ENCODE data around the gene NPSR1.

NPSR1 gene

DNA sequence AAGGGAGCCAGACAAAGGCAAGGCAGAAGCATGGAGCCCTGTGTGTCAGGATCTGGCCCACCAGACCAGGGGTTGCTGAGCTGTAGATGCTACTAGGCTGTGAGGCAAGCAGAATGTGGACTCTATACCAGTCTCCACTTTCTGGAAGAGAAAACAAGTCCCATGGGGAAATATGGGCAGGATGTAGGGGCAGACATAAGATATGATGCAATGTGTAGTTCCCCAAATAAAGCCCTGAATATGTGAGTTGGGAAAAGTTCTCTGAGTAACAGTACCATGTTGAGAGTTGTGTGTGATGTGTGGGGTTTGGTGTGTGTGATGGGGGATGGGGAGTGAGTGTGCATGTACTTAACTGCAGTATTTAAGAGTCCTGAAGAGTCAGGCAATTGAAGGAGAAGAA is 62.3 kb downstream of the NPSR1 start:
- no peak for DNase-seq (ENCODE audit: low read depth)

DNA sequence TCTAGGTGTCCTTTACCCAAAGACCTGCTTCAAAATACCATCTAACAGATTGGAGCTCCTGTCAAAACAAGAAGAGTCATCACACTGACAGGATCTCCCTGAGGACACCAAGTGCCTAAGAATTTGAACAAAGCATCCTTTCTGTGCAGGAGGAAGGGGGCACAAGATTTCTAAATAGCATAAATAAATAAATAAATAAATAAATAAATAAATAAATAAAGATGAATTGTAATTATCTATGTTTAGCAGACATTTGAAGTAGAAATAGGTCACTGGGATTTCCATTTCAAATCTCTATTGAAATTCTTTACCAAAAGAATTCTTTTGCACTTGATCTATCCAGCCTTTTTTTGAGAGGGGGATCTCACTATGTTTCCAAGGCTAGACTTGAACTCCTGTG is 65.3 kb downstream of the NPSR1 start:
- DNase-seq (ENCODE audit: low read depth): no peak

DNA sequence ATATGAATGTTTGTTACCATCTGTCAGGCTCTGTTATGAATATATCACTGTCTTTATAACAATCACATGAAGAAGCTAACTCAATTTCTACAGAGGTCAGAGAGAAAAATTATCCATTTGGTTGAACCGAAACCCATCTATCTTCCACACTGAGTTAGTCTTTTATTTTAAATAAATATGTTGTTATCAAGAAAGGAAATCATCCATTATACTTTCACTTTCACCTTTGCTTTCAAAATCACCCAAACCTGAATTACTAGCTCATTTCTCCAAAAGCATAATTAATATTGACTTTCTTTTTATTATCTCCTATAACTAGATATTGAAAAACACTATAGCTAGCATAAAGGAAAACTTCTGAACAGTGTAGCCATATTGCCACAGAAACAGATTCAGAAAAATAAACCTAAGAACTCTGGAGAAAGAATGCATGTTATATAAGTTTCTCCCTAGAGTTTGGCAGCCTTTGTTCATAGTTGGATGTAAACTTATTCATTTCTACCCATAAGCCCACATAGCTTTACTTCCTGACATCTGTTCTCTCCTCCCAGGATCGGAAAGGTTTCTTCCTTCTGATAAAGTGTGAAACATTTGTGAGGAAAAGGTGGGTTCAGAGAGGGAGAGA is 66.0 kb downstream of the NPSR1 start:
- no peak for DNase-seq (ENCODE audit: low read depth)

DNA sequence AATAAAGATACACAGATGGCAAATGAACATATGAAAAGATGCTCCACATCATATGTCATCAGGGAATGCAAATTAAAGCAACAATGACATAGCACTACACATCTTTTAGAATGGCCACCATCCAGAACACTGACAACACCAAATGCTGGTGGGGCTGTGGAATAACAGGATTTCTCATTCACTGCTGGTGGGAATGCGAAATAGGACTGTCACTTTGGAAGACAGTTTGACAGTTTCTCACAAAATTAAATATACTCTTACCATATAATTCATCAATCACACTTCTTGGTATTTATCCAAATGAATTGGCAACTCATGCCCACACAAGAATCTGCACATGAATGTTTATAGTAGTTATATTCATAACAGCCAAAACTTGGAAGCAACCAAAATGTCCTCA is 68.2 kb downstream of the NPSR1 start:
- no peak for DNase-seq (ENCODE audit: low read depth)

DNA sequence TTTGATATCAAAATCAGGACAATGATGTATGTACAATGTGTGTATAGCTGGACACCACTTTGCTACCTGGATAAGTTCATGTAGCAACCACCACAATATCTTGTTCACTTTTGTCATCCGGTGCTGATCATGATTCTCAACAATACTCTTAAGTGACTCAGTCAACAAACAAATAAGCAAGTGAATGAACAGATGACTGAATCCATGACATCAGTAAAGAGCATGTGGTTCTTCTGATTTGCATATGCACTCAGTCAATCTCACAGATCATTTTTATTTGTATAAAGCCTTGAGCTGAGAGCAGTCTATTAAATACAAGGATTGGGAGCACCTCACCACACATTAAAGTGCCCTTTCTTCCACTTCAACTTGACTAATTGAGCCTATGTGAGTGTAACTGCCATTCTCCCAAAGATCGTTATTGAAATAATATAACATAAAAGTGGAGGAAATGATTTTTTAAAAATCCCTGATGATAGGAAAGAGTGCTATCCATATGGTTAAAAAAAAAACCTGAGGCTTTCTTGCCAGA is 69.5 kb downstream of the NPSR1 start:
- DNase-seq (ENCODE audit: low read depth): no peak

DNA sequence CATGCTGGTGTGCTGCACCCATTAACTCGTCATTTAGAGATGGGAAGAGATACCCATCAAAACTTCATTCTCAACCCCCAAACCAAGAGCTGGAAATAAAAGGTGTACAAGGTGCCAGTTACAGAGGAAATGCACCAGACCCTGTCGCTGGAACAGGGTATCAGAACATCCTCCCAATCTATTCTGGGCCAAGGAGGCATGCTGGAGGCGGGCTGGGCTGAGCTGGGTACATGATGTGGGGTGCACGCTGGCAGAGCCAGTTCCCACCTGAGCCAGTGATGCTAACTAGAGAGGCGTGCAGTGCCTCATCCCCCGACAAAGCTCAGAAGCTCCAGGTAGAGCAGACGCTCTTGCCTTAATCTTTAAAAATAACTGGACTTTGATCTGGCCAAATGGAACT is 70.1 kb downstream of the NPSR1 start:
- DNase-seq (ENCODE audit: low read depth): no peak

DNA sequence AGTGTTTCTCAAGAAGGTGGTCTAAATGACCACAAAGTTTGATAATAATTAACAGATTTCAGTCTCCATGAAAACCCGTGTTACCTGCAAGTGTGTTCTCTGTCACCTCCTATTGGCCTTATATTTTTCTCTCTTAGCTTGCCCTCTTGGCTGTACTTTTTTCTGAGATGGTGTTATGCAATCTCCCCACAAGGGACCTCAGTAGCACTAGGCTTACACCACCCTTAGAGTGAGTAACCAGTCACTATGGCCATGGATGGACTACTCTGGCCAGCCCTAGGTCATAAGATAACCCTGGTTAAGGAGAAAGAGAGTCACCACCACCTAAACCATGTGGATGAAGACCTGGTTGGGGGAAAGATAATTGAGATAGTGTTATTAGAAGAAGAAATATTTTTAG is 76.8 kb downstream of the NPSR1 start:
- no peak for DNase-seq (ENCODE audit: low read depth)

DNA sequence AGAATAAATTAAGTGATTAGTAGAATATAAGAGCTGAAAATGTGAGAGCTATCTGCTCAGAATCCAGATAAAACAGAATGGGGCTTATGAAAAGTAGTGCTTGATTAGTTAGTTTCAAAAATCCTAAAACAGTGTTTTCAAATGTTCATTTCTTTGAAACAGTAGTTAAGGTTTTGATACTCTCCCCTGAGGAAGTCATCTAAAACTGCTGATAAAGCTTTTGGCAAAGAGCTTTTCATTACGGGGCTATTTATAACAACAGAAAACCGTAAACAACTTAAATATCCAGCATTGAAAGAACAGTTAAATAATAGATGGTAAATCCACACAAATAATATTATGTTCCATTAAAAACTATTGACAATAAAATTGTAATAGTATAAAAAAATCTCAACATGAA is 77.5 kb downstream of the NPSR1 start:
- no peak for DNase-seq (ENCODE audit: low read depth)

DNA sequence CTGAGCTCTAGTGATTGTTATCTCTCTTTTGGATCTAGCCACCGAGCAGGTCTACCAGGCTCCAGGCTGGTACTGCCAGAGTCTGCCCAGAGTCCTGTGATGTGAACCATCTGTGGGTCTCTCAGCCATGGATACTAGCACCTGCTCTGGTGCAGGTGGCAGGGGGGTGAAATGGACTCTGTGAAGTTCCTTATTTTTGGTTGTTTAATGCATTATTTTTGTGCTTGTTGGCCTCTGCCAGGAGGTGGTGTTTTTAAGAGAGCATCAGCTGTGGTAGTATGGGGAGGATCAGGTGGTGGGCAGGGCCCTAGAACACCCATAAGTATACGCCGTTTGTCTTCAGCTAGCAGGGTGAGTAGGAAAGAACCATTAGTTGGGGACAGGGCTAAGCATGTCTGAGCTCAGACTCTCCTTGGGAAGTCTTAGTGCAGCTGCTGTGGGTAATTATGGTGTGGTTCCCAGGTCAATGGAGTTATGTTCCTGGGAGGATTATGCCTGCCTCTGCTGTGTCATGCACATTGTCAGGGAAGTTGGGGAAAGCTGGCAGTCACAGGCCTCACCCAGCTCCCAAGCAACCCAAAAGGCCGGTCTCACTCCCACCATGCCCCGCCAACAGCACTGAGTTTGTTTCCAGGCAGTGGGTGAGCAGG is 81.8 kb downstream of the NPSR1 start:
- no peak for DNase-seq (ENCODE audit: low read depth)

DNA sequence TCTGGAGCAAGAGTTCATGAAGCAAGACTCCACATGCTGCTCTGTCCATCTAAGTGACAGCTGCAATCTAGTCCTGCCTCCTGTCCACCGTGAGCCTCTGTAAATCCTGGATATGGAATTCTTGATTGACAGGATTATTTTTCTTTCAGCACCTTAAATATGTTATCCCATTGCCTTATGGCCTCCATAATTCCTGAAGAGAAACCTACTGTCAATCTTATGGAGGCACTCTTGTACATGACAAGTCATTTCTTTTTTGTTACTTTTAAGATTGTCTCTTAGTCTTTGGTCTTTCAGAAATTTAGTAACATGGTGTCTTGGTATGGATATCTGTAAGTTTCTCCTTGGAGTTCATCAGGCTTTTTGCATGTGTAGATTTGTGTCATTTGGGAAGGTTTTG is 82.8 kb downstream of the NPSR1 start:
- DNase-seq (ENCODE audit: low read depth): no peak

DNA sequence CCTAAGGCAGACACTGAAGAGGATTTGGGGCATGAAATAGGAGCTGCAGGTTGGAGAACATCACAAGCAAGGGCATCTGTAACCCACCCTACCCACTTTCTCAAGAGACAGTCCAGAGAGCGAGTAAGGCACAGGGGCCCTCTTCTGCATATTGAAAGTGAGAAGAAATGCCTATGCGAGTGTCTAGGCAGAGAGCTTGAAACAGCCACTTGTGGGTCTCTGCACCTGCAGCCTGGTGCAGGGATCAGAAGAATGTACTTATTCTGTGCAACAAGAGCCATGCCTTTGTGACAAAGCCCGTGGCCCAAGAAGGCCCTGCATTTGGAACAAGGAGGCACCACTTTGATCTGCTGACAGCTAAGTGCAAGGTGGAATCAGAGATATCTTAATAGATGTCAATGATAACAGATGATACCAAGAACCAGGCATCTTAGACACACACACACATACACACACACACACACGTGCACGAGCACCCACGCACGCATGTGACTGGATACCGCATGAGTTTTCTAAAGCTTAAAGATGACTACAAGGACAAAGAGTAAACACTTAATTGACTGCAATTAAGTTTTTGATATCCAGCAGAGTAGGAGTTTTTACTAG is 89.3 kb downstream of the NPSR1 start:
- no peak for DNase-seq (ENCODE audit: low read depth)

DNA sequence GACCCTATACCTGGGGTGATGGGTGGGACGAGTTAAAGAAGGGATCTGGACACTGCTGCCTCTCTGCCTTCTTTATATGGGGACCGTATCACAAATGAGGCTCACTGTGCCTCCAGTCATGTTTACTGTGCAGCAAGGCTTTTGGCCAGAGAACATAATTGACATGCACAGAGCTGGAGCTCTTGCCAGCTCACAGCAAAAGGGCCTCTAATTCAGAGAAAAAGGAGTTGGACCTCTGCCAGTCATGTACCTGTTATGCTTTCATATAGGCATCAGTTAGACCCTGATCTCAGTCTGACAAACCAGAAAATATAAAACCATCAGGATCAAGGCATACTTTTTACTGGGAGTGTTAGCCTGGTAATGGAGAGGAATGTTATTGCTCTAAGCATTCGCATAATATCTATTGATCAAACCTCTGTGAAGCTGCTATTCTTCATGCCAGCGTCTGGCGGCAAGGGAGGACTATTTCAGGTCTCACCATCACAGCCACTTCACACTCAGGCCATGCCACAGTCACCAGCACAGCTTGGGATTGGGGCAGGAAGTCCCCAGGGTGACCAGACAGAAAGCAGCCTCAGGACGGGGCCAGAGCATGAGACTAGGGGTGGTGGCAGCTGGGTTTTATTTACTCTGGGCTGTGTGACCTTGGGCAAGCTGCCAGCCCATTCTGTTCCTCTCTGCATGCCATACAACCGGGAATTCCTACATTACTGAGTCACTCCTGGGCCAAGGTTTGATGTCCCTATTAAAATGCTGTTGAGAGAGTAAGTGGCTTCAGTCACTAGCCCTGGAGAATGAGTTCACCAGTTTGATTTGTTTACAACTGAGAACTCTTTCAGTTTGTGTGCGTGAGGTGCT is 90.1 kb downstream of the NPSR1 start:
- DNase-seq (ENCODE audit: low read depth): peak; percentile 6

DNA sequence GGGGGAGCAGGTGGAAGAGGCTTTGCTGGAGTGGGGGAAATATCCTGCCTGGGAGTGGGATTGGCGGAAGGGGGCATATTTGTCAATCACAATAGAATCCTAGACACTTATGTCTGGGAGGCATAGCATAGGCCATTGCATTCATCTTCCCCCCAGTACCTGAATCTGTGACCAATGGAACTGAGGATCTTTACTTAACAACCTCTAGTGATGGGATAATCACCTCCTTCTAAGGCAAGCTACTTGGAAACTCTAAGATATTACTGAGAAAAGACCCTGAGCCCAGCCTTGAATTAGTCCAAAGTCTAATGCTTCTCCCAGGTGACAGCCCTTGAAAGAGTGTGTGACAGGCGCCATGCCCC is 90.7 kb downstream of the NPSR1 start:
- DNase-seq (ENCODE audit: low read depth): no peak

DNA sequence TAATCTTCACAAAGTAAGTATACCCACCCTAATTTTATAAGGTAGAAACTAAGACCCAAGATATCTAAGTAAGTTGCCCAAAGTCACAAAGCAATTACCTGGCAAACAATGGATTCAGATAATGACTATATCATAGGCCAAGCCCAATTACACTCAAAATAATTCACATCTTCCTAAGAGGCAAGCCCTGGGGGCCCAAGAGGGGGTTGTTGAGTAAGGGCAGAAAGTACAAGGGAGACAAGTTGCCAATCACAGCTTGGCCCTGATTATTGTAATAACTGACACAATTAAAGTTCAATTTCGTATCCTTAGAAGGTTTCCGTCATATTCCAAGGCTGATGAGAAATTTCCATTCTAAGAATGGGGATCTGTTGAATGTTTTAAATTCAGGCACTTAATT is 91.4 kb downstream of the NPSR1 start:
- no peak for DNase-seq (ENCODE audit: low read depth)

DNA sequence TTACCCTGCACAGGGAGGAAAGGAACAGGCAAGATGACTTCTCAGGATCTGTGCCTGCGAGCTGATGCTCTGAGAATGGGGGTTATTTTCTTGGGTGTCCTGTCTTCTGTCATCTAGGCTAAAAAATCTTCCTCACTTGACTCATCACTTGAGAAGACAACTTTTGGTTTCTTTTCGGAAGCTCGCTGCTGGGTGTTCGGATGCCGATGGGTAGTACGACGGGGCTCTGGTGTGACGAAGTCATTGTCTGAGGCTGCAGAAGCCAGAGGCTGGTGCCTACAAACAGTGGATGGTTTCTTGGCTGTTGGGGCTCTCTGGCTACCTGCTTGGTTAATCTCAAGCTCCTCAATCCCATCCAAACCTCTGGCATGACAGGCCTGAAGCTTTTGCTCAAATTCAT is 92.2 kb downstream of the NPSR1 start:
- DNase-seq (ENCODE audit: low read depth): no peak

DNA sequence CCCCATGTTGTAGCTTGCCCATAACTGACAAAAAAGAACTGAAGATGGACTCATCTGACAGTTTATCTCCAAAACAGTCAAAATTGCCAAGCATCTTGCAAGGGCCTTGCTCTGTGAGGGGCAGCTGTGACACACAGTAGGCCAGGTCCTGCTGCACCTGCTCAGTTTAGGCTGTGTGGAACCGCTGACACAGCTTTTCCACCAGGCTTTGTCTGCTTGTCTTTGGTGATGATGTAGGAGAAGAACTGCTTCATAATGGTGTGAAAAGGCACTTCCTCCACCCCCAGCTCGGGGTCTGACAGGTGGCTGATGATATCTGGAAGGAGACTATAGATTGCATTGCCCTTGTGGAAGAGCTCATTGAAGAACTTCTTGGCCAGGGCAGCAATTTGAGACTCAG is 92.6 kb downstream of the NPSR1 start:
- no peak for DNase-seq (ENCODE audit: low read depth)

DNA sequence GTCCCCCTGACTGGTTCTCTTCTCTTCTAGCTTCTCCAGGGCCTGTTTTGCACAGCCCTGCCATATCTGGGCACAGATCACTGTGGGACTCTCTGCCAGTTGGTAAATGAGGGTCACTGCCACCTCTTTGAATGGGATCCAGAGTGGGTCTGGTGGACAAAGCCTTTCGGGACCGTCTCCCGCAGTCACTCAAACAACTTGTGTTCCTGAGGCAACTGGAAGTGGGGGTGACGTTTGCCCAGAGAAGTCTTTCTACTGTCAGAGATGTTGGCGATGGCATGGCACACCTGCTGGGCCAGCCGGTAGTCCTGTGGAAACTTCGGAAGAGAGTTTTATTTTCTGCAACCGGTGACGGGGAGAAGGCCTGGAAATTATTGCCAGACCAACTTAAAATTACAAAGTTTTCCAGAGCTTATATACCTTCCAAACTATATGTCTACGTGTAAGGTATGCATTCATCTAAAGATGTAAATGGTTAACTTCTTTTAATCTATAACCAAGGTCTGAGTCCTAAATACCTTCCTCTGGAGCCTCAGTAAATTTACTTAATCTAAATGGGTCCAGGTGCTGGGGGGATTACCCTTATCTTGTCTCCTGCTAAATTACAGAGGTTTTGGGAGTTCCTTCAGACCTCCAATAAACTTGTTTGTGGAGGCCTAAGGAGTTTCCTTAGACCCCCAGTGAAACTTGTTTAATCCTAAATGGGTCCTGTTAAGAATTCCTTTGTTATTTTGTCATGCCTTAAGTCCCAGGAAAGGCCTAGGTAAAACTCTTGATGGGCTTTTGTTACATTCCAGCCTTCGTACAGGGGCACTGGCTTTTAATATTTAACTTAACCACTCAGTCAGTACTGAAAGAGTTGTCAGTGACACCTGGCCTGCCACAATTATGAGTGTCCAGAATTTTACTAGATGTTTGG is 94.0 kb downstream of the NPSR1 start:
- DNase-seq (ENCODE audit: low read depth): no peak

DNA sequence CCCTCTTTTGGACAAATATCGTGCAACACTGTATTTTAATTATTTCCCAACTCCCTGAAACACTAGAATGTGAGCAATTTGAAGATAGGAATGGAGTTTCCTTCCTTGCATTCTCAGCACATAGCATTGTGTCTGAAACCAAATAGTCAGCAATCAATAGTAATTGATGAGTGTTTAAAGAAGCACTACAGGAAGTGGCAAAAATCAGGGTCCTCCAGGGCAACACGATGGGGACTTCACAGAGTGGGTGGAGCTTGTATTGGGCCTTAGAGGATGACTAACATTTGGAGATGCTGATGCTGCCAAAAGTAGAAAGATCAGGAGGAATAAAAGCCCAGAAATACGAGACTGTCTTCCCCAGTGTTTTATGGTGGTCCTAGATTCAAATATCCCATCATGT is 94.9 kb downstream of the NPSR1 start:
- DNase-seq (ENCODE audit: low read depth): no peak

DNA sequence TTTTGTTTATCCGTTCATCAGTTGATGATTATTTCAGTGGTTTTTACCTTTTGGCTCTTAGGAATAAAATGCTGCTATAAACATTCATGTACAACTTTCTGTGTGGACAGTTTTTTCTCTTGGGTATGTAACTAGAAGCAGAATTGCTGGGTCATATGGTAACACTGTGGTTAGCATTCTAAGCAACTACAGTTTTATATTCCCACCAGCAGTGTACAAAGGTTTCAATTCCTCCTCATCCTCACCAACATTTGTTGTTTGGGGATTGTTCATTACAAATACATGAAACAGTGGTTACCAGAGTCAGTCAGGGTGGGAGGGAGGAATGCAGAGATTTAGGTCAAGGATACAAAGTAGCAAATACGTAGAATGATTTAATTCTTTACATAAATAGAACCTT is 97.0 kb downstream of the NPSR1 start:
- no peak for DNase-seq (ENCODE audit: low read depth)

DNA sequence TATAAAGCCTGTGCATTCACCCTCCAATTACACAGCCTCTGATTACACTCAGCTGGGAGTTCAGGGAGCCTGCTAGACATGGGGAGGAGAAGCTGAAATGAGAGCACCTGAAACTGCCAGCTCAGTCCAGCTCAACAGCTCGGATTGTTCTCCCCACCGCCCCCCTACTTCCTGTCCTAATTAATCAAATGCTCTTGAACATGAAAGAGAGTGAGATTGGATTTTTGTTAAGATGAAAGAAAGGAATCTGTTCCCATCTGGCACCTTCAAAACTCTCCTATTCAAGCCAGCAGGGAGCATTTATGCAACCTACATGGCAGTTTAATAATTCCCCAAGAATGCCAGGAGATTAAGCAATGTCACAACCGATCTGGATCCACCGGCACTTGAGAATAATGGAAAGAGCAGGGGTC is 98.0 kb downstream of the NPSR1 start:
- no peak for DNase-seq (ENCODE audit: low read depth)

DNA sequence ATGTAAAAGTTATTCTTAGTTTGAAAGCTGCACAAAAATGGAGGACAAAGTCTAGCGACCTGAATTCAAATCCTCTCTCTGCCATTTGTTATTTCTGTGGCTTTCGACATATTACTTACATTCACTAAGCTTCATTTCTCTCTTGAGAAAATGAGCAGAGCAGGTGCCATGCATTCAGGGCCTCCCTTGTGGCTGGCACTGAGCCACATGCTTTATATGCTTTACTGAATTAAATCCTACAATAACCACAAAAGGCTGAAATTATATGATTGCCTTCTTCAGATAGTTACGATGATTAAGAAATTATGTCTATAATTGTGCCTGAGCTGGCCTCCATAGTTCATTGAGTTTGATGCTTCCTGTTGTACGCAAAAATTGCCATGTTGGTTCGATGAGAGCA is 98.7 kb downstream of the NPSR1 start:
- DNase-seq (ENCODE audit: low read depth): no peak
